Posterior vena cava (tissue), 2 donors: Measurements from ENCODE around the gene CCR6. TPM values are rescaled to one million over a fixed set of nuclear protein-coding genes. Genes with fewer than 3 reads are reported as not detected.

Experiments used
- DNase-seq: peaks from one replicate; pipeline ENCODE4 v3.0.0-alpha.2; 2020; ENCODE audit warnings: low spot score
- intact Hi-C, 2 donors: fragments of 100-400 bp; cut with DNase I; formaldehyde crosslinking; loops; one replicate each; pipeline versions ENCODE4 v1.14.1 to v1.14.2; 2022 to 2023
- total RNA-seq, 2 donors: library from RNA; stranded (reverse); fragmentation: NEBNext Ultra II Directional; extraction: Animal tissue kit (Norgen Biotek cat#: 25700); gene quantifications; one replicate each; pipeline ENCODE4 v1.2.1, GENCODE V29; 2021
- donor health status: DM: yes; HTN: yes; CAD: no.
- donor health status: DM: yes; HTN: yes; CAD: no.

The CCR6 gene
- total RNA-seq, 2 donors from 2014 or later = not detected

- no peak for DNase-seq
- intact Hi-C loops = no loop called here
Measured at GRCh38 chr6:167116109-167116837, 6.6 kb upstream of the CCR6 start.

GRCh38 chr6:167116838-167117228 is 6.1 kb upstream of the CCR6 start:
- intact Hi-C loops = no loop called here

GRCh38 chr6:167118006-167118405 is 4.9 kb upstream of the CCR6 start:
- intact Hi-C loops = no loop called here
- no peak for DNase-seq

More at GRCh38 chr6:167116838-167117228, 6.1 kb upstream of the CCR6 start:
- DNase-seq = no peak

GRCh38 chr6:167118839-167119238 is 4.1 kb upstream of the CCR6 start:
- DNase-seq = no peak
- intact Hi-C loops = no loop called here

- intact Hi-C loops = loop anchor here in 1 of 2 donors (10.0 kb wide), 1 partner anchor 115 kb away; no protein-coding TSS in a partner anchor
- DNase-seq = no peak
Measured at GRCh38 chr6:167119670-167120582, 3.0 kb upstream of the CCR6 start.

- no peak for DNase-seq
- intact Hi-C loops = loop anchor here in 1 of 2 donors (10.0 kb wide), 1 partner anchor 116 kb away; no protein-coding TSS in a partner anchor
Measured at GRCh38 chr6:167120583-167120903, 2.4 kb upstream of the CCR6 start.

- intact Hi-C loops = loop anchor here in 1 of 2 donors (10.0 kb wide), 1 partner anchor 117 kb away; no protein-coding TSS in a partner anchor
- DNase-seq = no peak
Measured at GRCh38 chr6:167121335-167121841, 1.5 kb upstream of the CCR6 start.

GRCh38 chr6:167122041-167122826 is 662 bp upstream of the CCR6 start:
- intact Hi-C loops = loop anchor here in 1 of 2 donors (10.0 kb wide), 1 partner anchor 117 kb away; no protein-coding TSS in a partner anchor
- no peak for DNase-seq

GRCh38 chr6:167124753-167125152 is 1.9 kb downstream of the CCR6 start:
- intact Hi-C loops = loop anchor here in 1 of 2 donors (10.0 kb wide), 1 partner anchor 120 kb away; no protein-coding TSS in a partner anchor
- no peak for DNase-seq

- intact Hi-C loops = loop anchor here in 1 of 2 donors (10.0 kb wide), 1 partner anchor 121 kb away; no protein-coding TSS in a partner anchor
Measured at GRCh38 chr6:167125410-167125809, 2.5 kb downstream of the CCR6 start.

GRCh38 chr6:167125855-167126349 is 3.0 kb downstream of the CCR6 start:
- DNase-seq = no peak
- intact Hi-C loops = loop anchor here in 1 of 2 donors (1.0 to 10.0 kb wide), 2 partner anchors 16 to 121 kb away; no protein-coding TSS in a partner anchor

More at GRCh38 chr6:167125410-167125809, 2.5 kb downstream of the CCR6 start:
- DNase-seq = no peak

- intact Hi-C loops = loop anchor here in 1 of 2 donors (10.0 kb wide), 1 partner anchor 123 kb away; no protein-coding TSS in a partner anchor
- no peak for DNase-seq
Measured at GRCh38 chr6:167127785-167128531, 5.1 kb downstream of the CCR6 start.

- no peak for DNase-seq
- intact Hi-C loops = loop anchor here in 1 of 2 donors (10.0 kb wide), 1 partner anchor 124 kb away; no protein-coding TSS in a partner anchor
Measured at GRCh38 chr6:167129159-167129558, 6.3 kb downstream of the CCR6 start.

- intact Hi-C loops = loop anchor here in 1 of 2 donors (10.0 kb wide), 1 partner anchor 125 kb away; no protein-coding TSS in a partner anchor
Measured at GRCh38 chr6:167129562-167129961, 6.7 kb downstream of the CCR6 start.

GRCh38 chr6:167130008-167130677 is 7.2 kb downstream of the CCR6 start:
- DNase-seq = no peak
- intact Hi-C loops = loop anchor here in 1 of 2 donors (1.0 kb wide), 1 partner anchor 16 kb away; no protein-coding TSS in a partner anchor

More at GRCh38 chr6:167129562-167129961, 6.7 kb downstream of the CCR6 start:
- no peak for DNase-seq

- no peak for DNase-seq
- intact Hi-C loops = loop anchor here in 1 of 2 donors (1.0 kb wide), 1 partner anchor 15 kb away; no protein-coding TSS in a partner anchor
Measured at GRCh38 chr6:167130712-167131684, 8.1 kb downstream of the CCR6 start.
